Neural crest cell (in vitro differentiated cells): ENCODE data around the gene TPSB2. TPM values are rescaled to one million over a fixed set of nuclear protein-coding genes. Genes with fewer than 3 reads are reported as not detected.

Source experiments
- DNase-seq: peaks from one replicate; pipeline ENCODE4 v3.0.0; 2021; ENCODE audit warnings: low read depth, mixed read lengths, low spot score
- H3K27ac Mint-ChIP-seq: one replicate; pipeline ENCODE4 v1.8.0; 2021; ENCODE audit warnings: mild to moderate bottlenecking, mixed read lengths; ENCODE audit not compliant: unreplicated experiment
- H3K27me3 Mint-ChIP-seq: 2 replicates; pipeline ENCODE4 v1.8.0; 2021; ENCODE audit warnings: low read depth, mild to moderate bottlenecking, mixed read lengths
- H3K36me3 Mint-ChIP-seq: 2 replicates; pipeline ENCODE4 v1.8.0; 2021; ENCODE audit warnings: low read depth, mild to moderate bottlenecking, mixed read lengths
- H3K4me1 Mint-ChIP-seq: 2 replicates; pipeline ENCODE4 v1.8.0; 2021; ENCODE audit warnings: mixed read lengths
- H3K4me3 Mint-ChIP-seq: one replicate; pipeline ENCODE4 v1.8.0; 2021; ENCODE audit warnings: mild to moderate bottlenecking, mixed read lengths
- H3K9me3 Mint-ChIP-seq: 2 replicates; pipeline ENCODE4 v1.8.0; 2021; ENCODE audit warnings: mixed read lengths
- CTCF ChIP-seq: fragments of 200-600 bp; sonication (generic); conservative IDR thresholded peaks from 2 replicates; pipeline ENCODE4 v1.5.0; 2021; ENCODE audit warnings: antibody characterized with exemption, mild to moderate bottlenecking
- total RNA-seq: library from RNA; stranded (reverse); gene quantifications from 2 replicates; pipeline ENCODE4 v1.2.1, GENCODE V29; 2021

TPSB2 gene
- total RNA-seq, 1 donor from 2014 or later, result not detected

- no peak for TF ChIP-seq CTCF
- Mint-ChIP-seq H3K9me3 (no peaks in the 10 kb centered on the region), H3K27ac (peak overlapping the region; percentile 19), H3K4me1 (no peaks in the 10 kb centered on the region), H3K4me3 (no peak overlapping the region), H3K36me3 (no peaks in the 10 kb centered on the region), H3K27me3 (no peaks in the 10 kb centered on the region)
- no peak for DNase-seq
Measured at GRCh38 chr16:1216681-1217400, 13.1 kb downstream of the TPSB2 start.

GRCh38 chr16:1216296-1216619 lies 13.7 kb downstream of the TPSB2 start:
- H3K4me1 Mint-ChIP-seq, result no peaks in the 10 kb centered on the region
- H3K36me3 Mint-ChIP-seq, result no peaks in the 10 kb centered on the region
- no peak overlapping the region for H3K27ac Mint-ChIP-seq
- H3K27me3 Mint-ChIP-seq, result no peaks in the 10 kb centered on the region
- no peaks in the 10 kb centered on the region for H3K9me3 Mint-ChIP-seq
- H3K4me3 Mint-ChIP-seq, result no peak overlapping the region
- TF ChIP-seq CTCF, result no peak
- DNase-seq, result no peak

- DNase-seq, result no peak
- Mint-ChIP-seq H3K4me1 (no peaks in the 10 kb centered on the region), H3K27ac (no peak overlapping the region), H3K9me3 (no peaks in the 10 kb centered on the region), H3K36me3 (no peaks in the 10 kb centered on the region), H3K27me3 (no peaks in the 10 kb centered on the region), H3K4me3 (no peak overlapping the region)
- TF ChIP-seq CTCF, result no peak
Measured at GRCh38 chr16:1215574-1216295, 14.2 kb downstream of the TPSB2 start.

- DNase-seq, result no peak
- no peaks in the 10 kb centered on the region for H3K27me3 Mint-ChIP-seq
- H3K4me3 Mint-ChIP-seq, result no peak overlapping the region
- no peaks in the 10 kb centered on the region for H3K9me3 Mint-ChIP-seq
- H3K27ac Mint-ChIP-seq, result no peak overlapping the region
- H3K36me3 Mint-ChIP-seq, result no peaks in the 10 kb centered on the region
- no peak for TF ChIP-seq CTCF
- H3K4me1 Mint-ChIP-seq, result no peaks in the 10 kb centered on the region
Measured at GRCh38 chr16:1214719-1215118, 15.3 kb downstream of the TPSB2 start.

DNA sequence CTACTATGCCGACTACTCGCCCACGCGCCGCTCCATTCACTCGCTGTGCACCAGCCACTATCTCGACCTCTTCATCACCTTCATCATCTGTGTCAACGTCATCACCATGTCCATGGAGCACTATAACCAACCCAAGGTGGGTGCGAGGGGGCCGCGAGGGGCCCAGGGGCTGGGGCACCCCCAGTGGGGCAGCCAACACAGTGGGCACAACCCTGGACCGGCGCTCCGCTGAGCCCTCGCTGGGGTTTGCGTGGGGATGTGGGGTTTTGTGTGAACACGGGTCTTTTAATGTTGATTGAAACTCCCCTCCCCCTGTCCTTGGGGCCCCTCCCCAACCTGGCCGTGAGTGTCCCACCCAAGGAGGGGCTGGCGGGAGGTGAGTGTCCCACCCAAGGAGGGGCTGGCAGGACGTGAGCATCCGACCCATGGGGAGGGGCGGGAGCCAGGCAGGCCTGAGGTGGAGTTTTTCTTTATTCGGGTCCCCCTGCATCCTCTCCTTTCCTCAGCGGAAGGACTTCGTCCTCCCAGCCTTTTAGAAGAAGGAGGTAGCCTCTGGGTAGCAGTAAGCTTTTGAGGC lies 16.1 kb downstream of the TPSB2 start:
- Mint-ChIP-seq H3K36me3 (no peaks in the 10 kb centered on the region), H3K4me1 (no peaks in the 10 kb centered on the region), H3K27ac (no peak overlapping the region), H3K27me3 (no peaks in the 10 kb centered on the region), H3K4me3 (no peak overlapping the region), H3K9me3 (no peaks in the 10 kb centered on the region)
- DNase-seq, result no peak
- TF ChIP-seq CTCF, result no peak
